HG03060 (cell line): ENCODE measurements around the gene RAD51B.

Experiments
- ATAC-seq: cut with Tn5 transposase; IDR thresholded peaks from one replicate; pipeline ENCODE4 v1.9.1; 2021; ENCODE audit warnings: low read depth, moderate number of reproducible peaks; ENCODE audit not compliant: unreplicated experiment

The RAD51B gene

GRCh38 chr14:68440820-68441219 is 621.2 kb downstream of the RAD51B start:
- no peak for ATAC-seq

GRCh38 chr14:68441542-68441941 is 622.0 kb downstream of the RAD51B start:
- no peak for ATAC-seq

GRCh38 chr14:68442828-68443629 is 623.5 kb downstream of the RAD51B start:
- ATAC-seq = no peak

- ATAC-seq = no peak
These were observed 625.0 kb downstream of the RAD51B start for GRCh38 chr14:68444449-68445168.

- ATAC-seq = no peak
These were observed 626.9 kb downstream of the RAD51B start for GRCh38 chr14:68446243-68447040.

GRCh38 chr14:68447581-68448251 is 628.1 kb downstream of the RAD51B start:
- ATAC-seq = no peak

- no peak for ATAC-seq
These were observed 628.8 kb downstream of the RAD51B start for GRCh38 chr14:68448252-68448902.

- no peak for ATAC-seq
These were observed 630.1 kb downstream of the RAD51B start for GRCh38 chr14:68449561-68450181.

GRCh38 chr14:68450391-68451120 is 631.0 kb downstream of the RAD51B start:
- no peak for ATAC-seq

- no peak for ATAC-seq
These were observed 632.3 kb downstream of the RAD51B start for GRCh38 chr14:68451696-68452373.

- no peak for ATAC-seq
These were observed 638.7 kb downstream of the RAD51B start for GRCh38 chr14:68458253-68458652.

- ATAC-seq = no peak
These were observed 639.4 kb downstream of the RAD51B start for GRCh38 chr14:68458840-68459469.

- ATAC-seq = no peak
These were observed 640.0 kb downstream of the RAD51B start for GRCh38 chr14:68459480-68460136.

- ATAC-seq = no peak
These were observed 641.0 kb downstream of the RAD51B start for GRCh38 chr14:68460541-68460940.

GRCh38 chr14:68461086-68461485 is 641.5 kb downstream of the RAD51B start:
- no peak for ATAC-seq

- no peak for ATAC-seq
These were observed 643.1 kb downstream of the RAD51B start for GRCh38 chr14:68462683-68463082.

GRCh38 chr14:68463299-68463698 is 643.7 kb downstream of the RAD51B start:
- ATAC-seq = no peak
